Panc1 (cell line): ENCODE results near the gene ZNF862.

ENCODE experiments used
- TF ChIP-seq, protein P1 (sequence below): fragments of 450-650 bp; IDR thresholded peaks from 2 replicates; pipeline ENCODE4 v1.5.1; 2017; ENCODE audit warnings: mild to moderate bottlenecking
- TF ChIP-seq, protein P2 (sequence below), 2 experiments: IDR thresholded peaks; 2 replicates each; pipeline ENCODE4 v1.6.1; 2011 to 2012; ENCODE audit warnings: low read depth in 2 of 2, control low read depth in 1 of 2, low read length in 1 of 2, mild to moderate bottlenecking in 1 of 2, moderate library complexity in 1 of 2; ENCODE audit not compliant: insufficient read depth in 1 of 2

DNA sequence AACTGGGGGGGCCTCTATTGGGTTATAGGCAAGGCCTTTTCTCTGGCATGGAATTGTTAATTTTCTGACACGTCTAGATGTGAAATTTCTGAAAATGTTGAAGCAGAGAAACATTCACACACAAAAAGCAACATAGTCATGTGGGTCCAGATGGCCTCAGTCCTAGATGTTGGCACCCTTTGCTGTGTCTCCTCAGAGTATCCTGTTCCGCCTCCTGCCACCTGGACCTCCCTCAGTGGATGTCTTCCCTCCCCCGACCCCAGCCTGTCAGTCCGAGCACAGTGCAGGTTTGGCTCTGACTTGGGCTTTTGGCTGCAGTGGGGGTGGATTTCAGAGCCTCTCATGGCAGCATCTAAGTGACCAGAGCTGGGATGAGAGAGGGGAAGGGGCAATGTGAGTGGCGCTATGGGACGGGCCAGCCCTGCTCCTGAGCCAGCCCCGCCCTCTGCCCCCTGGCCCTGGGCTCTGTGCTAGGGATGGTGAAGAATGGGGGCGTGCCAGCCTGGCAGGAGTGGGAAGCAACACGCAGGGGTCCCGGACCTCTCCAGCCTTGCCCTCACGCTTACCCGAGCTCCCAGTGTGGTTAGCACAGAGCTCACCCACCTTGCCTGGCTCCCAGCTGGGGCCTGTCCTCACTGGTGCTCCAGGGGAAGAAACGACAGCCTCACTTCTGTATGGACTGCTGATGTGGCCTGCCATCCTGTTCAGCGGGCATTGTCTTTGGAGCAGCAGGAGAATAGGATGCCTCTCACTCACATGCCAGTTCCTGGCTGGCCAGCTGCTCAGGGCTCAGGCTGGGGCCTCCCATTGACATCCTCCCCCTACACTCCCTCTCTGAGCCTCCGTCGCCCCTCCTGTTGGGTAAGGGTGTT, 41.8 kb downstream of the ZNF862 start:
- TF ChIP-seq, protein P1, sequence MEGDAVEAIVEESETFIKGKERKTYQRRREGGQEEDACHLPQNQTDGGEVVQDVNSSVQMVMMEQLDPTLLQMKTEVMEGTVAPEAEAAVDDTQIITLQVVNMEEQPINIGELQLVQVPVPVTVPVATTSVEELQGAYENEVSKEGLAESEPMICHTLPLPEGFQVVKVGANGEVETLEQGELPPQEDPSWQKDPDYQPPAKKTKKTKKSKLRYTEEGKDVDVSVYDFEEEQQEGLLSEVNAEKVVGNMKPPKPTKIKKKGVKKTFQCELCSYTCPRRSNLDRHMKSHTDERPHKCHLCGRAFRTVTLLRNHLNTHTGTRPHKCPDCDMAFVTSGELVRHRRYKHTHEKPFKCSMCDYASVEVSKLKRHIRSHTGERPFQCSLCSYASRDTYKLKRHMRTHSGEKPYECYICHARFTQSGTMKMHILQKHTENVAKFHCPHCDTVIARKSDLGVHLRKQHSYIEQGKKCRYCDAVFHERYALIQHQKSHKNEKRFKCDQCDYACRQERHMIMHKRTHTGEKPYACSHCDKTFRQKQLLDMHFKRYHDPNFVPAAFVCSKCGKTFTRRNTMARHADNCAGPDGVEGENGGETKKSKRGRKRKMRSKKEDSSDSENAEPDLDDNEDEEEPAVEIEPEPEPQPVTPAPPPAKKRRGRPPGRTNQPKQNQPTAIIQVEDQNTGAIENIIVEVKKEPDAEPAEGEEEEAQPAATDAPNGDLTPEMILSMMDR, result no peak
- TF ChIP-seq, protein P2, sequence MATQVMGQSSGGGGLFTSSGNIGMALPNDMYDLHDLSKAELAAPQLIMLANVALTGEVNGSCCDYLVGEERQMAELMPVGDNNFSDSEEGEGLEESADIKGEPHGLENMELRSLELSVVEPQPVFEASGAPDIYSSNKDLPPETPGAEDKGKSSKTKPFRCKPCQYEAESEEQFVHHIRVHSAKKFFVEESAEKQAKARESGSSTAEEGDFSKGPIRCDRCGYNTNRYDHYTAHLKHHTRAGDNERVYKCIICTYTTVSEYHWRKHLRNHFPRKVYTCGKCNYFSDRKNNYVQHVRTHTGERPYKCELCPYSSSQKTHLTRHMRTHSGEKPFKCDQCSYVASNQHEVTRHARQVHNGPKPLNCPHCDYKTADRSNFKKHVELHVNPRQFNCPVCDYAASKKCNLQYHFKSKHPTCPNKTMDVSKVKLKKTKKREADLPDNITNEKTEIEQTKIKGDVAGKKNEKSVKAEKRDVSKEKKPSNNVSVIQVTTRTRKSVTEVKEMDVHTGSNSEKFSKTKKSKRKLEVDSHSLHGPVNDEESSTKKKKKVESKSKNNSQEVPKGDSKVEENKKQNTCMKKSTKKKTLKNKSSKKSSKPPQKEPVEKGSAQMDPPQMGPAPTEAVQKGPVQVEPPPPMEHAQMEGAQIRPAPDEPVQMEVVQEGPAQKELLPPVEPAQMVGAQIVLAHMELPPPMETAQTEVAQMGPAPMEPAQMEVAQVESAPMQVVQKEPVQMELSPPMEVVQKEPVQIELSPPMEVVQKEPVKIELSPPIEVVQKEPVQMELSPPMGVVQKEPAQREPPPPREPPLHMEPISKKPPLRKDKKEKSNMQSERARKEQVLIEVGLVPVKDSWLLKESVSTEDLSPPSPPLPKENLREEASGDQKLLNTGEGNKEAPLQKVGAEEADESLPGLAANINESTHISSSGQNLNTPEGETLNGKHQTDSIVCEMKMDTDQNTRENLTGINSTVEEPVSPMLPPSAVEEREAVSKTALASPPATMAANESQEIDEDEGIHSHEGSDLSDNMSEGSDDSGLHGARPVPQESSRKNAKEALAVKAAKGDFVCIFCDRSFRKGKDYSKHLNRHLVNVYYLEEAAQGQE (IDR thresholded peaks at IDR 0.05; ENCODE audit: insufficient read depth in 1 of 2, low read depth in 2 of 2, low read length in 1 of 2), result no peak
